MCF 10A (cell line): ENCODE data around the gene EXTL1. TPM values are rescaled to one million over a fixed set of nuclear protein-coding genes. Genes with fewer than 3 reads are reported as not detected.

Source experiments
- BruUV-seq: library from RNA; stranded (reverse); fragments of 400-500 nt; replicated peaks from 2 replicates; lab custom pipeline; 2021; lab: Mats Ljungman, UMichigan
- CTCF ChIA-PET: fragments of 300-600 bp; sonication (Branson Sonifier 250); formaldehyde crosslinking; extraction: SDS; loops from one replicate; lab custom pipeline; 2021; ENCODE audit warnings: antibody characterized with exemption, inconsistent platforms; lab: Yijun Ruan, JAX
- POLR2A ChIA-PET: fragments of 300-600, 350-650 bp; sonication (Branson Sonifier 250); formaldehyde crosslinking; extraction: SDS; loops from one replicate; lab custom pipeline; 2020; ENCODE audit warnings: antibody characterized with exemption, inconsistent platforms; lab: Yijun Ruan, JAX
- DNase-seq: peaks from one replicate; pipeline ENCODE4 v3.0.0-alpha.2; 2018; ENCODE audit not compliant: unreplicated experiment
- H3K27ac Mint-ChIP-seq: one replicate; pipeline ENCODE4 v1.8.0; 2022; ENCODE audit warnings: mild to moderate bottlenecking, low read depth, mixed read lengths; ENCODE audit not compliant: unreplicated experiment
- H3K27me3 Mint-ChIP-seq: one replicate; pipeline ENCODE4 v1.8.0; 2022; ENCODE audit warnings: mixed read lengths; ENCODE audit not compliant: insufficient read depth, unreplicated experiment
- H3K36me3 Mint-ChIP-seq: one replicate; pipeline ENCODE4 v1.8.0; 2022; ENCODE audit warnings: mild to moderate bottlenecking, moderate library complexity, mixed read lengths; ENCODE audit not compliant: insufficient read depth, unreplicated experiment
- H3K4me1 Mint-ChIP-seq: one replicate; pipeline ENCODE4 v1.8.0; 2022; ENCODE audit warnings: mixed read lengths; ENCODE audit not compliant: insufficient read depth, unreplicated experiment
- H3K4me3 Mint-ChIP-seq: one replicate; pipeline ENCODE4 v1.8.0; 2022; ENCODE audit warnings: mild to moderate bottlenecking, moderate library complexity, mixed read lengths; ENCODE audit not compliant: unreplicated experiment
- H3K9me3 Mint-ChIP-seq: one replicate; pipeline ENCODE4 v1.8.0; 2022; ENCODE audit warnings: mixed read lengths; ENCODE audit not compliant: unreplicated experiment
- intact Hi-C: fragments of 100-400 bp; cut with micrococcal nuclease; formaldehyde crosslinking; loops from 2 replicates; pipeline ENCODE4 v1.14.1; 2022
- total RNA-seq: library from RNA; stranded (reverse); gene quantifications from 2 replicates; pipeline ENCODE4 v1.2.3, GENCODE V29; 2022
- TF ChIP-seq, protein P1 (sequence below): fragments of 200-600 bp; IDR thresholded peaks from one replicate; pipeline ENCODE4 v1.8.0; 2022; ENCODE audit warnings: antibody characterized with exemption, mild to moderate bottlenecking; ENCODE audit not compliant: unreplicated experiment

EXTL1 gene
- total RNA-seq, 1 experiment from 2014 or later = not detected

- no peaks in the 10 kb centered on the region for H3K9me3 Mint-ChIP-seq
- peaks cover 5% of the 10 kb centered on the region for H3K4me1 Mint-ChIP-seq
- H3K27me3 Mint-ChIP-seq = no peaks in the 10 kb centered on the region
- BruUV-seq = no TSS peak
- no peak overlapping the region for H3K4me3 Mint-ChIP-seq
- intact Hi-C loops = no loop called here
- no peak for DNase-seq
- CTCF ChIA-PET = interaction anchor here (1.1 kb wide), 1 partner anchor 100 kb away, joined by 4 read pairs; no protein-coding TSS in a partner anchor
- TF ChIP-seq, protein P1, sequence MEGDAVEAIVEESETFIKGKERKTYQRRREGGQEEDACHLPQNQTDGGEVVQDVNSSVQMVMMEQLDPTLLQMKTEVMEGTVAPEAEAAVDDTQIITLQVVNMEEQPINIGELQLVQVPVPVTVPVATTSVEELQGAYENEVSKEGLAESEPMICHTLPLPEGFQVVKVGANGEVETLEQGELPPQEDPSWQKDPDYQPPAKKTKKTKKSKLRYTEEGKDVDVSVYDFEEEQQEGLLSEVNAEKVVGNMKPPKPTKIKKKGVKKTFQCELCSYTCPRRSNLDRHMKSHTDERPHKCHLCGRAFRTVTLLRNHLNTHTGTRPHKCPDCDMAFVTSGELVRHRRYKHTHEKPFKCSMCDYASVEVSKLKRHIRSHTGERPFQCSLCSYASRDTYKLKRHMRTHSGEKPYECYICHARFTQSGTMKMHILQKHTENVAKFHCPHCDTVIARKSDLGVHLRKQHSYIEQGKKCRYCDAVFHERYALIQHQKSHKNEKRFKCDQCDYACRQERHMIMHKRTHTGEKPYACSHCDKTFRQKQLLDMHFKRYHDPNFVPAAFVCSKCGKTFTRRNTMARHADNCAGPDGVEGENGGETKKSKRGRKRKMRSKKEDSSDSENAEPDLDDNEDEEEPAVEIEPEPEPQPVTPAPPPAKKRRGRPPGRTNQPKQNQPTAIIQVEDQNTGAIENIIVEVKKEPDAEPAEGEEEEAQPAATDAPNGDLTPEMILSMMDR = no peak
- POLR2A ChIA-PET = no interaction called here
- H3K27ac Mint-ChIP-seq = no peak overlapping the region
- H3K36me3 Mint-ChIP-seq = peaks cover 4% of the 10 kb centered on the region
These were observed 18.3 kb upstream of the EXTL1 start for GRCh38 chr1:26003262-26003661.

GRCh38 chr1:26003756-26004155 is 17.8 kb upstream of the EXTL1 start:
- no peak overlapping the region for H3K4me3 Mint-ChIP-seq
- BruUV-seq = no TSS peak

DNA sequence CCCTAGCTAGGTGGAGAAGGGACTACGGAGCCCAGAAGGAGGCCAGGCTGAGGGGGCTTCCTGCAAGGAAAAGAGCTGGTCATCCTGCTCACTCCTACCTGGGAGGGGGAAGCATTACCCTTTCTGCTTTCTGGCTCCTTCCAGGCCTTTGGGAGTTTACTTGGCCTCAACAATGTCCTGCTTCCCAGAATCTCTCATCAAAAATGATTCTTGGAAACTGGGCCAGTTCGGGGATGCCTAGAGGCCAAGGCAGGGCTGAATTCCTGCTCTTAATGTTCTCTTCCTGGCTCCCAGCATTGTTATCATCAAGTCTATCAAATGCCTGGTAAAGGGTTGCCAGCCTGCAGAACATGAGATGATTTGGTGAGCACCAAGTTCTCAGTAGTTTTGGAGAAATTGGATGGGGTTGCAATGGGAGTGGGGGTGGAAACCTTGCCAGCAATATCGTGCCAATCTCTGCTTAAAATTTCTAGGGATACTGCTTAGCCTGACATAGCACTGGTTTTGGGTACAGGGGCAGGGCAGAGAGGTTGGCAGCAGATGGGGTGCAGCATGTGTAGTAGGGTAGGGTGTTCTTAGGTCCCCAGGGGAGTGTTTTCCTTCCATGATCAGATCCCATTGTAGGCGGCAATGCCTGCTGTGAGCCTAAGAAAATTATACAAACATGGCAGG is 16.0 kb upstream of the EXTL1 start:
- intact Hi-C loops = no loop called here
- no peak overlapping the region for H3K4me3 Mint-ChIP-seq
- DNase-seq = no peak
- no peak overlapping the region for H3K27ac Mint-ChIP-seq
- no peaks in the 10 kb centered on the region for H3K9me3 Mint-ChIP-seq
- CTCF ChIA-PET = interaction anchor here (0.6 to 0.9 kb wide), 3 partner anchors 8 to 102 kb away, joined by 3 to 4 read pairs (median 3); no protein-coding TSS in a partner anchor
- H3K36me3 Mint-ChIP-seq = no peaks in the 10 kb centered on the region
- no TSS peak for BruUV-seq
- TF ChIP-seq, protein P1 = no peak
- H3K4me1 Mint-ChIP-seq = no peaks in the 10 kb centered on the region
- POLR2A ChIA-PET = interaction anchor here (0.6 to 1.3 kb wide), 3 partner anchors 152 to 166 kb away, joined by 3 to 4 read pairs (median 3); no protein-coding TSS in a partner anchor
- H3K27me3 Mint-ChIP-seq = no peaks in the 10 kb centered on the region

More at GRCh38 chr1:26003756-26004155, 17.8 kb upstream of the EXTL1 start:
- H3K36me3 Mint-ChIP-seq = peaks cover 4% of the 10 kb centered on the region
- no peaks in the 10 kb centered on the region for H3K4me1 Mint-ChIP-seq
- no peak overlapping the region for H3K27ac Mint-ChIP-seq
- DNase-seq = no peak
- ChIA-PET CTCF (interaction anchor here (1.1 kb wide), 1 partner anchor 101 kb away, joined by 4 read pairs; no protein-coding TSS in a partner anchor), POLR2A (interaction anchor here (0.7 kb wide), 1 partner anchor 131 kb away, joined by 3 read pairs; no protein-coding TSS in a partner anchor)
- TF ChIP-seq, protein P1 = no peak
- H3K9me3 Mint-ChIP-seq = no peaks in the 10 kb centered on the region
- H3K27me3 Mint-ChIP-seq = no peaks in the 10 kb centered on the region
- intact Hi-C loops = no loop called here

DNA sequence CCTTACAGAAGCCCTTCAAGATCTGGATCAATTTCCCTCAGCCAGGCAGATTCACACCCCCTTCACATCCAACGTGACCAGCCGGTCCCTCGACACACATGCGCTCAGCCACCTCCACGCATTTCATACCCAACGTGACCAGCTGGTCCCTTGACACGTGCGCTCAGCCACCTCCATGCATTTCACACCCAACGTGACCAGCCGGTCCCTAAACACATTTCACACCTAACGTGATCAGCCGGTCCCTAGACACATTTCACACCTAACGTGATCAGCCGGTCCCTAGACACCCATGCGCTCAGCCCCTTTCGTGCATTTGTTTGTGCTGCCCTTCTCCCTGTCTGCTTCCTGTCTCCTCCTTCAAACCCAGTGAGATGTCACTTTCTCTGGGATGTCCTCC is 14.9 kb upstream of the EXTL1 start:
- CTCF ChIA-PET = interaction anchor here (1.3 kb wide), 1 partner anchor 9 kb away, joined by 3 read pairs; the partner anchor contains the start of gene PAFAH2

More for the DNA sequence above, 14.9 kb upstream of the EXTL1 start:
- no peak overlapping the region for H3K27ac Mint-ChIP-seq
- no TSS peak for BruUV-seq
- no peaks in the 10 kb centered on the region for H3K9me3 Mint-ChIP-seq
- POLR2A ChIA-PET = no interaction called here
- TF ChIP-seq, protein P1 = no peak
- no peaks in the 10 kb centered on the region for H3K4me1 Mint-ChIP-seq
- DNase-seq = no peak
- H3K4me3 Mint-ChIP-seq = no peak overlapping the region
- intact Hi-C loops = no loop called here
- no peaks in the 10 kb centered on the region for H3K27me3 Mint-ChIP-seq
- no peaks in the 10 kb centered on the region for H3K36me3 Mint-ChIP-seq
